Smooth muscle cell (in vitro differentiated cells): ENCODE results near the gene CAPZB. TPM values are rescaled to one million over a fixed set of nuclear protein-coding genes. Genes with fewer than 3 reads are reported as not detected.

Source experiments
- DNase-seq: peaks from one replicate; lab custom pipeline; 2025; ENCODE audit not compliant: unreplicated experiment; lab: John Stamatoyannopoulos, UW
- H2AFZ ChIP-seq: fragments of 200-600 bp; sonication (generic); 2 replicates; pipeline ENCODE4 v1.6.0; 2016; ENCODE audit warnings: antibody characterized with exemption, low read depth, mild to moderate bottlenecking
- H3F3A ChIP-seq: fragments of 200-600 bp; sonication (generic); 2 replicates; pipeline ENCODE4 v1.6.0; 2017; ENCODE audit warnings: antibody characterized with exemption, low read depth
- H3K27ac ChIP-seq: fragments of 200-600 bp; sonication (generic); 2 replicates; pipeline ENCODE4 v1.5.1; 2016; ENCODE audit warnings: low read depth, mild to moderate bottlenecking
- H3K27me3 ChIP-seq: fragments of 200-600 bp; sonication (generic); 2 replicates; pipeline ENCODE4 v1.6.1; 2016; ENCODE audit warnings: low read depth, mild to moderate bottlenecking
- H3K36me3 ChIP-seq: fragments of 200-600 bp; sonication (generic); 2 replicates; pipeline ENCODE4 v1.5.1; 2016; ENCODE audit warnings: low read depth
- H3K4me1 ChIP-seq: fragments of 200-600 bp; sonication (generic); 2 replicates; pipeline ENCODE4 v1.5.1; 2016; ENCODE audit warnings: low read depth
- H3K4me2 ChIP-seq: fragments of 200-600 bp; sonication (generic); 2 replicates; pipeline ENCODE4 v1.6.0; 2016; ENCODE audit warnings: mild to moderate bottlenecking
- H3K4me3 ChIP-seq: fragments of 200-600 bp; sonication (generic); 2 replicates; pipeline ENCODE4 v1.5.1; 2016; ENCODE audit warnings: mild to moderate bottlenecking
- H3K79me2 ChIP-seq: fragments of 200-600 bp; sonication (generic); 2 replicates; pipeline ENCODE4 v1.6.0; 2016; ENCODE audit warnings: low read depth, mild to moderate bottlenecking
- H3K9ac ChIP-seq: fragments of 200-600 bp; sonication (generic); 2 replicates; pipeline ENCODE4 v1.6.0; 2016; ENCODE audit warnings: low read depth
- H3K9me3 ChIP-seq: fragments of 200-600 bp; sonication (generic); replicated peaks from 2 replicates; pipeline ENCODE4 v1.5.1; 2016; ENCODE audit warnings: low read depth
- H4K20me1 ChIP-seq: fragments of 200-600 bp; sonication (generic); 2 replicates; pipeline ENCODE4 v1.6.0; 2016; ENCODE audit warnings: low read depth
- WGBS: methylation state at CpG from one replicate; pipeline ENCODE4 v1.1.7; 2016; ENCODE audit warnings: low lambda C conversion rate; 5-methylcytosine and 5-hydroxymethylcytosine counted together
- polyA plus RNA-seq: library from polyadenylated mRNA; unstranded; fragments of >200 nt; fragmentation: Nextera tagmentation; extraction: Ambion mirVana; gene quantifications from 2 replicates; pipeline ENCODE4 v1.2.1, GENCODE V29; 2016
- total RNA-seq: library from RNA; depleted of rRNA; stranded (reverse); fragments of >200 nt; gene quantifications from 2 replicates; pipeline ENCODE4 v1.2.3, GENCODE V29; 2014
- TF ChIP-seq, protein P1 (sequence below): fragments of 200-600 bp; sonication (generic); IDR thresholded peaks from 2 replicates; pipeline ENCODE4 v1.5.1; 2017; ENCODE audit warnings: borderline replicate concordance, mild to moderate bottlenecking, antibody characterized with exemption; ENCODE audit not compliant: insufficient read depth, poor library complexity, severe bottlenecking

Gene CAPZB
- total and polyA plus RNA-seq, 2 experiments from 2014 or later: 205 to 405 TPM

DNA sequence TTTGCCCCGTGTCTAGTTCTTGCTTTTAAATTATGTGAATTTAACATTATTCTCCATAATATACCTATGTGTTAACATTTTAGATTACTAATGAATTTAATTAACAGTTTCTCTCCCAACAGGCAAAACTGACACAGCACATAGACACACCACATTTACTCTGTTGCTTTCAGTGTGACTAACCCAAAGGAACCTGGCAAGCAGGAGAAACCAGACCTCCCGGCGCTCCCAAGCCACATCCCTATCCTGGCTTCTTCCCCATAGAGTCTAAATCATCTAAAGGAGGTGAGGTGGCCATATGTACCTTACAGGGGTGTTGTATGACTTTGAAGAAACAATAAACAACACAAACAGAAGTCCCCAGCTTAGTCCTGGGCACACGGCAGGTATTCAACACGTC is 69.2 kb downstream of the CAPZB start:
- no peaks in the 10 kb centered on the region for H3K27me3 ChIP-seq
- peak overlapping the region; percentile 59 for H3K27ac ChIP-seq
- H3K9me3 ChIP-seq: no peaks in the 10 kb centered on the region
- peaks cover 6% of the 10 kb centered on the region for H3K4me1 ChIP-seq
- no peaks in the 10 kb centered on the region for H3F3A ChIP-seq
- H3K9ac ChIP-seq: no peak overlapping the region
- TF ChIP-seq, protein P1, sequence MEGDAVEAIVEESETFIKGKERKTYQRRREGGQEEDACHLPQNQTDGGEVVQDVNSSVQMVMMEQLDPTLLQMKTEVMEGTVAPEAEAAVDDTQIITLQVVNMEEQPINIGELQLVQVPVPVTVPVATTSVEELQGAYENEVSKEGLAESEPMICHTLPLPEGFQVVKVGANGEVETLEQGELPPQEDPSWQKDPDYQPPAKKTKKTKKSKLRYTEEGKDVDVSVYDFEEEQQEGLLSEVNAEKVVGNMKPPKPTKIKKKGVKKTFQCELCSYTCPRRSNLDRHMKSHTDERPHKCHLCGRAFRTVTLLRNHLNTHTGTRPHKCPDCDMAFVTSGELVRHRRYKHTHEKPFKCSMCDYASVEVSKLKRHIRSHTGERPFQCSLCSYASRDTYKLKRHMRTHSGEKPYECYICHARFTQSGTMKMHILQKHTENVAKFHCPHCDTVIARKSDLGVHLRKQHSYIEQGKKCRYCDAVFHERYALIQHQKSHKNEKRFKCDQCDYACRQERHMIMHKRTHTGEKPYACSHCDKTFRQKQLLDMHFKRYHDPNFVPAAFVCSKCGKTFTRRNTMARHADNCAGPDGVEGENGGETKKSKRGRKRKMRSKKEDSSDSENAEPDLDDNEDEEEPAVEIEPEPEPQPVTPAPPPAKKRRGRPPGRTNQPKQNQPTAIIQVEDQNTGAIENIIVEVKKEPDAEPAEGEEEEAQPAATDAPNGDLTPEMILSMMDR: no peak
- no peak for DNase-seq
- H2AFZ ChIP-seq: no peak overlapping the region
- H4K20me1 ChIP-seq: peaks cover 99% of the 10 kb centered on the region
- peaks cover 96% of the 10 kb centered on the region for H3K79me2 ChIP-seq
- H3K4me3 ChIP-seq: no peak overlapping the region
- WGBS: 90% methylated on average over 5 of the region's 5 CpGs
- H3K36me3 ChIP-seq: peaks cover 8% of the 10 kb centered on the region
- no peak overlapping the region for H3K4me2 ChIP-seq

DNA sequence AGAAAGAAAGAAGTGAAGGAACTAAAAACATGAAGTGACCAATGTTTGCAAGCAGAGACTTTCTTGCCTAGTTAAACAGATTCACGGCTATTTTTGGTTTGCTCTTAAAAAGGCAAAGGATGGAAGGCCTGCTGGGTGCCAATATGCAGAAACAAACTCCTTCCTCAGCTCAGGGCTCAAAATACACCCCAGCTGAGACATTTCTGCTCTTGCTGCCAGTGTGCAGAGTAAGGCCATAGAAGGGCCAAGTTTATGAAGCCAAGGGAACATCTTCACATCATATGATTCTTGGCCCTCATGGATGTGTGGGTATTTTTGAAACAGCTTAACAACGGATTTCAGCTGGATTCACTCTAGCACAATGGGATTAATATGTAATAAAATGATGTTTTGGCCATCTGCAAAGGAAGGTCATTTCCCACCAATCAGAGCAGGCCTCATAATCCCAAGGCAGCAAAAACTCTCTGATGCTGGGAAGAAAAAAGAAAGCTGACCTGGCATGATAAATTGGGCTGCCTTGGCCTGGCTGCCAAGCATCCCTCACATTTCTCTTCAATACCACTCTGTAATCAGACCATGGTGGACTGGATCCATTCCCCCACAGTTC is 70.7 kb downstream of the CAPZB start:
- 75% methylated on average over 2 of the region's 2 CpGs for WGBS
- no peak for DNase-seq
- no peak overlapping the region for H3K9ac ChIP-seq
- H3F3A ChIP-seq: no peaks in the 10 kb centered on the region
- H3K4me3 ChIP-seq: no peak overlapping the region
- peaks cover 99% of the 10 kb centered on the region for H4K20me1 ChIP-seq
- H3K4me1 ChIP-seq: peaks cover 6% of the 10 kb centered on the region
- TF ChIP-seq, protein P1: no peak
- no peaks in the 10 kb centered on the region for H3K9me3 ChIP-seq
- H3K4me2 ChIP-seq: no peak overlapping the region
- H3K27ac ChIP-seq: no peak overlapping the region
- H3K79me2 ChIP-seq: peaks cover 96% of the 10 kb centered on the region
- H3K27me3 ChIP-seq: no peaks in the 10 kb centered on the region
- H2AFZ ChIP-seq: no peak overlapping the region
- peaks cover 8% of the 10 kb centered on the region for H3K36me3 ChIP-seq

DNA sequence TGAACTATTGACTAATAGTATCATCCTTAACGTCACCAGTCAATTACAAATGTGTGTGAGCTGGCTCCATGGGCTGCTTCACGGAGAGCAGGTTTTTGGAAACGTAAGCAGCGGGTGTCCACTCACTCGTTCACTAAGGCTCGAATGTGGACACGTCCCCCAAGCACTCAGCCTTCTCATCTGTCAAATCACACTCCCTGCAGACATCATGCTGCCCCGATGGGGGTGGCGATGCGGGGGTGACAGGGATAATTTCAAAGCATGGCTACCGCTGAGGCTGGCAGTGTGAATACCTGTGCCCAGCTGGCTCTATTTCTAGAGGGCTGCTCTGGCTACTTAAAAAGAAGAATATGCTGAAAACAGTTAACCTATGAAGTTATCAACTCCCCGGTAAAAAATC is 71.3 kb downstream of the CAPZB start:
- H3K27ac ChIP-seq: no peak overlapping the region
- WGBS: 97% methylated on average over 12 of the region's 12 CpGs
- H3K9me3 ChIP-seq: no peaks in the 10 kb centered on the region

DNA sequence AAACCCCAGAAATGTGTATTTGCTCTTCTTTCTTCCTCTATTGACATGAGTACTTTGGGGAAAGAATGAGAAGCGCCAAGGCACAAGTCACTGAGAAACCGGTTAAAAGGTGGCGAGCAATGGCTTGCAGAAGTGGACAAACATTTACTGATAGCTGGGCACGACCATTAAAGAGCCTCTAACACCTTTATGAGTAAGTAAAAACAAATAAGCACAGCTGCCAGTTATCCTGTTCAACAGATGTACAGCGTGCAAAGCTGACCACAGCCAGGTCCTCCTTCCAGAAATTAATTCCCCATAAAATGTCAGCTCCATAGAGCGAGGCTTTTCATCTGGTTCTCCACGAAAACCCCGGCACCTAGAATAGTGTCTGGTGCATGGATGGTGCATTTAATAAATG is 72.7 kb downstream of the CAPZB start:
- 87% methylated on average over 8 of the region's 8 CpGs for WGBS
- no peak for DNase-seq
- Histone ChIP-seq H3K9me3 (no peaks in the 10 kb centered on the region), H3F3A (no peaks in the 10 kb centered on the region), H3K9ac (no peak overlapping the region), H3K4me2 (no peak overlapping the region), H3K27ac (no peak overlapping the region), H3K79me2 (peaks cover 95% of the 10 kb centered on the region), H3K4me3 (no peak overlapping the region), H2AFZ (no peak overlapping the region), H3K4me1 (peaks cover 13% of the 10 kb centered on the region), H3K36me3 (no peaks in the 10 kb centered on the region), H3K27me3 (no peaks in the 10 kb centered on the region), H4K20me1 (peaks cover 100% of the 10 kb centered on the region)
- TF ChIP-seq, protein P1: no peak

More for the DNA sequence above, 71.3 kb downstream of the CAPZB start:
- H4K20me1 ChIP-seq: peaks cover 99% of the 10 kb centered on the region
- H3K79me2 ChIP-seq: peaks cover 96% of the 10 kb centered on the region
- H3K36me3 ChIP-seq: peaks cover 5% of the 10 kb centered on the region
- H3K4me2 ChIP-seq: no peak overlapping the region
- H3K4me3 ChIP-seq: no peak overlapping the region
- DNase-seq: no peak
- no peaks in the 10 kb centered on the region for H3K27me3 ChIP-seq
- no peak overlapping the region for H3K9ac ChIP-seq
- H3F3A ChIP-seq: no peaks in the 10 kb centered on the region
- H3K4me1 ChIP-seq: peaks cover 6% of the 10 kb centered on the region
- TF ChIP-seq, protein P1: no peak
- no peak overlapping the region for H2AFZ ChIP-seq
